Measurements from ENCODE around the gene PRSS3.

DNA sequence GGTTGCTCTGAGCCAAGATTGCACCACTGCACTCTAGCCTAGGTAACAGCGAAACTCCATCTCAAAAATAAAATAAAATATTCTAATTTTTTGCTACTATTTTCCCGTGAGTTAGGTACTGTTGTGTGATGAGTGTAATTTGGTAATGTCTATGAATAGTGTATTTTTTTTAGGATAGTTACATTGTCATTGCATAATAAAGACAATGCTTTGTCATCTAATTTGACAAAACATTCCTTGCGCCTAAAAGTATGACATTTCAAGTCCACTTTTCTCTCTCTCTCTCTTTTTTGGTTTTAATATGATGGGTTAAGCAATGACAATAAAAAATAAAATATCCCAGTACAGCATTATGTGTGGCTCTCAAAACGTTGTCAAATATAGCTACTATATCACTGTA is 50.9 kb downstream of the PRSS3 start:
- TF ChIP-seq CTCF (IDR thresholded peaks at IDR 0.05) (no peak), POLR2A (IDR thresholded peaks at IDR 0.05) (no peak)
